ENCODE measurements around the gene SMYD3. TPM values are rescaled to one million over a fixed set of nuclear protein-coding genes. Genes with fewer than 3 reads are reported as not detected.

SMYD3 gene
- total RNA-seq, 1 experiment from 2014 or later, result 25.5 TPM

GRCh38 chr1:245721488-245721887 lies 785.6 kb downstream of the SMYD3 start:
- Histone ChIP-seq H2BK20ac (ENCODE audit: low read depth, low read length, poor library complexity, severe bottlenecking) (no peak overlapping the region), H2BK12ac (ENCODE audit: insufficient read length, low read depth, low read length) (no peak overlapping the region), H3K23ac (ENCODE audit: insufficient read length, low read depth, low read length) (no peak overlapping the region), H3T11ph (ENCODE audit: low read length) (no peak overlapping the region), H4K8ac (replicated peaks; ENCODE audit: insufficient read length, low read depth, low read length) (no peak overlapping the region), H2AK5ac (ENCODE audit: insufficient read length, low read length) (no peak overlapping the region), H3K18ac (ENCODE audit: insufficient read length, low read depth, low read length) (no peak overlapping the region), H3K56ac (ENCODE audit: insufficient read length, low read depth, low read length) (no peak overlapping the region), H3K4me2 (ENCODE audit: insufficient read depth, insufficient read length, low read length) (no peak overlapping the region), H3K4me1 (ENCODE audit: insufficient read depth, low read length) (no peaks in the 10 kb centered on the region), H3K79me1 (ENCODE audit: insufficient read depth, low read depth, low read length, poor library complexity, severe bottlenecking) (no peaks in the 10 kb centered on the region), H3K9me3 (ENCODE audit: control insufficient read depth, low read depth, low read length) (no peaks in the 10 kb centered on the region), H3K27ac (ENCODE audit: insufficient read length, low read depth, low read length) (no peak overlapping the region), H2BK120ac (ENCODE audit: low read depth, low read length, poor library complexity, severe bottlenecking) (no peak overlapping the region), H3K9ac (ENCODE audit: extremely low read depth, insufficient read length, low read length) (no peak overlapping the region), H3K27me3 (ENCODE audit: insufficient read depth, low read length) (no peaks in the 10 kb centered on the region), H3K23me2 (ENCODE audit: insufficient read length, low read depth, low read length, poor library complexity, severe bottlenecking) (no peaks in the 10 kb centered on the region), H3K79me2 (ENCODE audit: insufficient read depth, low read length) (no peaks in the 10 kb centered on the region), H3K14ac (ENCODE audit: insufficient read depth, low read length) (no peak overlapping the region), H3K4ac (ENCODE audit: low read depth, low read length) (no peak overlapping the region), H2AFZ (ENCODE audit: low read length) (no peak overlapping the region), H2BK5ac (ENCODE audit: insufficient read length, low read length) (no peak overlapping the region), H4K20me1 (ENCODE audit: control insufficient read depth, insufficient read depth, insufficient read length) (no peaks in the 10 kb centered on the region), H2BK15ac (ENCODE audit: low read depth, low read length) (no peak overlapping the region), H4K91ac (ENCODE audit: insufficient read length, low read depth, low read length) (no peak overlapping the region), H4K5ac (ENCODE audit: insufficient read length, low read depth, low read length) (no peak overlapping the region)
- no peak for TF ChIP-seq CTCF (conservative IDR thresholded peaks at IDR 0.05)
- Mint-ChIP-seq H3K4me1 (no peaks in the 10 kb centered on the region), H3K27me3 (ENCODE audit: low read depth) (peaks cover 2% of the 10 kb centered on the region), H3K36me3 (ENCODE audit: insufficient read depth in 1 of 3, low read depth in 3 of 3) (no peaks in the 10 kb centered on the region), H3K4me3 (no peak overlapping the region), H3K27ac (no peak overlapping the region), H3K9me3 (peaks cover 1 to 2% of the 10 kb centered on the region in 2 experiments; a peak in 3 of 5 replicates)
- WGBS (ENCODE audit: extremely low coverage, insufficient read length, low lambda C conversion rate), result no CpG with 5 or more reads among the region's 4 CpGs
- DNase-seq, result no peak

All from H9 (cell line).